GM19438 (cell line): ENCODE results near the gene SCGB1D1.
"Not testable (repeated sequence)": the region's sequence is repeated elsewhere in the genome, so short reads cannot be mapped to it uniquely, and the experiment has no call there.

Experiments used
- ATAC-seq: cut with Tn5 transposase; IDR thresholded peaks from one replicate; pipeline ENCODE4 v1.9.1; 2021; ENCODE audit warnings: low read depth; ENCODE audit not compliant: unreplicated experiment

SCGB1D1 gene

DNA sequence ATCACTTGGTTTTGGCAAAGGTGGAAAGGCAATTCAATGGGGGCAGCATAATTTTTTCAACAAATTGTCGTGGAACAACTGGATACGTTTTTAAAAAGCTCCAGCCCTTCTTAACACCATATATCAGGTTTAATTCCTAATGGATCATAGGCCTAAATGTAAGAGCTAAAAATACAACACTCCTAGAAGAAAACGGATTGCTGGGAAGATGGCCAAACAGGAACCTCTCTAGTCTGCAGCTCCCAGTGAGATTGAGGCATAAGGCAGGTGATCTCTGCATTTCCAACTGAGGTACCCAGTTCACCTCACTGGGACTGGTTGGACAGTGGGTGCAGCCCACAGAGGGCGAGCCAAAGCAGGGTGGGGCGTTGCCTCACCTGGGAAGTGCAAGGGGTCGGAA lies 32.4 kb upstream of the SCGB1D1 start:
- ATAC-seq, result no peak

DNA sequence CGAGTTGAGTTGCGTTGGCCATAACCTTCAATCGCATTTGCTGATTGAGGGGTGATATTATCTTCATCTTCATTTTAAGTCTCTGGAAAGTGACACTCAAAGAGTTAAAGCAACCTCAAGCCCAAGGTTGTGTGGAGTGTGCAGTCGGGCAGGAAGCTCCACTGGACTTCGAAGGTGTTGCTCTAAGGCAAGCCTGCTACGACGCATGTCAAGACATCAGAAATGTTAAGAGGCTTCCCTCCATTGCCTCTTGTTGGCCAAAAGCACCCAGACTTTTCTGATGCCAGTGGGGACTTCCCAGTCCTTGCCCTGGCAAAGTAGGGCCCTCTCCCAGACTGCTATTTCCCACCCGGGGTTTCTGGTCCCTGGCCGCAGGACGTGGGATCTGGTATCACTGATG lies 23.6 kb upstream of the SCGB1D1 start:
- ATAC-seq, result no peak

DNA sequence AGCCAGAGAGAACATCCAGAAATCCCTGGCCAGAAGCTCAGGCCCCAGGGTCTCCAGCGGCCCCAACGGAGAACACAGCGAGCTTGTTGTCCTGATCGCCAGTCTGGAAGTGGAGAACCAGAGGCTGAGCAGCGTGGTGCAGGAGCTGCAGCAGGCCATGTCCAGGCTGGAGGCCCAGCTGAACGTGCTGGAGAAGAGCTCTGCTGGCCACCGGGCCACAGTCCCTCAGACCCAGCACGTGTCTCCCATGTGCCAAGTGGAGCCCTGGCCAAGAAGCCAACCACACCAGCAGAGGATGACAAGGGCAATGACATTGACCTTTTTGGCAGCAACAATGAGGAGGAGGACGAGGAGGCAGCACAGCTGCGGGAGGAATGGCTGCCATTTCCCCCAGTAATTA lies 20.6 kb upstream of the SCGB1D1 start:
- no peak for ATAC-seq

DNA sequence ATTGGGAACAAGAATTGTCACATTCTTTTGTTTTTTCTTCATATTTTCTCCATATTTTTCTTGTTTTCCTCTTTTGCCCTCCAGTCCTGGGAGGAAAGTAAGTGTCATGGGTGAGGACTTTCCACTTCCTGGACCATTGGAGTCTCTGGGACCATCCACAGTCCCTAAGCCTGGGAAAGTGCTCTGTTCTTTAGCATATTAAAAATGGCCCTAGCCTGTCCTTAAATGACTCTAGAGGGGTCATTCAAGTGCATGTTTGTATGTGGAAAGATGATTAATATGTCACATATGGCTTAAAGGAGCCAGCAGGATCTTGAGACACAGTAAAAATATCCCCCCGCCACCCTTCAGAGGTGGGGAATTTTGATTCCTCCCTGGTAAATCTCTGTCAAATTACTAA lies 20.1 kb upstream of the SCGB1D1 start:
- no peak for ATAC-seq

DNA sequence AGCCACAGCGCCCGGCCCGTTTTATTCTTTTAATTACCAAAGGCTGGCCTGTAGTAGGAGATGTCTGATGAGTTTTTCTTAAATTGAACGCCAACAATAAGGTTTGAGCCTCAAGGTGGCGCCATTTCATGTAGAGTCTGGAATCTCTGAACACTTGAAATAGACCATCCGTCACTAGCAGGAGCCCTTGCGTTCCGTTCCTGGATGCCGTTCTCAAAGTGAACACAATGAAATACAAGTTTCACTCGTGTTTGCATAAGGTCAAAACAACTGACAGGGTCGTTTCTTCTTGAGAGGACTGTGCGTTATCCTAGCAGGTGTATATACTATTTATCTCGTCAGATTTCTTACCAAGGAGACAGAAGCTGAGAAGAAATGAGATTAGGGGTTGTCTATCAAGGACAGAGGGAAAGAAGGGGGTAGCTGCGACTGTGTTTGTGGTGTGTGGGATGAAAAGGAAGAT lies 18.7 kb upstream of the SCGB1D1 start:
- no peak for ATAC-seq

DNA sequence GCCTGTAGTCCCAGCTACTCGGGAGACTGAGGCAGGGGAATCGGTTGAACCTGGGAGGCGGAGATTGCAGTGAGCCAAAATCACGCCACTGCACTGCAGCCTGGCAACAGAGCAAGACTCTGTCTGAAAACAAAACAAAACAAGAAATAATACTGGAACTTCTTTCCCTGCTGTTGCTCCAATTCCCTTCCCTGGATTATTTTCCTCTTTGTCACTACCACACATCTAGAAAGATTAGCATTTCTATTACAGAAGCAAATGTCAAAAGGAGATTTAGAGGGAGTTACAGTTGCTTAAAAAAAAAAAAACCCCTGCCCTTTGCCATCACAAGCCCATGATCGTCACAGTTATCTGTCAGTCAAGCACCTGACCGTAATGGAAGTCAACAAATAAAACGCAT lies 17.7 kb upstream of the SCGB1D1 start:
- no peak for ATAC-seq

DNA sequence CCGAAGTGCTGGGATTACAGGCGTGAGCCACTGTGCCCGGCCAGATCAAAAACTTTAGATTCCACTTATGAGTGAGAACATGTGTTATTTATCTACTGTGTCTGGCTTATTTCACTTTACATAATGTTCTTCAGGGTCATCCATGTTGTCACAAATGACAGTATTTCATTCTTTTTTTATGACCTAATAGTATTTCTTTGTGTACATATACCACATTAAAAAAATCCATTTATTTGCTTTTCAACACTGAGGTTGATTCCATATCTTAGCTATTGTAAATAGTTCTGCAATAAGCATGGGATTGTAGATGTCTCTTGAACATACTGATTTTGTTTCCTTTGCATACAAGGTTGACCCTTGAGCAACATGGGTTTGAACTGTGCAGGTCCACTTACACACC lies 13.2 kb upstream of the SCGB1D1 start:
- no peak for ATAC-seq

DNA sequence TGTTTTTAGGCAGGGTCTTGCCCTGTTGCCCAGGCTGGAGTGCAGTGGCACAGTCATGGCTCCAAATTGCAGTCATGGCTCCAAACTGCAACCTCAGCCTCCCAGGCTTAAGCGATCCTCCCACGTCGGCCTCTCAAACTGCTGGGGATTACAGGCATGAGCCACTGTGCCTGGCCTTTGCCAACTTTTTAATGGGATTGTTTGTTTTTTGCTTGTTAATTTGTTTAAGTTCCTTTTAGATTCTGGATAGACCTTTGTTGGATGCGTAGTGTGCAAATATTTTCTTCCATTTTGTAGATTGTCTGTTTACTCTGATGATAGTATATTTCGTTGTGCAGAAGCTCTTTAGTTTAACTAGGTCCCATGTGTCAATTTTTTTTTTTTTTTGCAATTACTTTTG lies 10.0 kb upstream of the SCGB1D1 start:
- ATAC-seq, result no peak

DNA sequence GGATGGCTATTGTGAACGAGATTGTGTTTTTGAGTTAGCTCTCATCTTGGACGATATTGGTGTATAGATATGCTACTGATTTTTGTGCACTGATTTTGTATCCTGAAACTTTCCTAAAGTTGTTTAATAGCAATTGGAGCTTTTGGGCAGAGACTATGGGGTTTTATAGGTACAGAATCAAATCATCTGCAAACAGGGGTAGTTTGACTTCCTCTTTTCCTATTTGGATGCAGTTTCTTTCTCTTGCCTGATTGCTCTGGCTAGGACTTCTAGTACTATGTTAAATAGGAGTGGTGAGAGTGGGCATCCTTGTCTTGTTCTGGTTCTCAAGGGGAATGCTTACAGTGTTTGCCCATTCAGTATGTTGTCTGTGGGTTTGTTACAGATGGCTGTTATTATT lies 8.9 kb upstream of the SCGB1D1 start:
- ATAC-seq, result no peak

DNA sequence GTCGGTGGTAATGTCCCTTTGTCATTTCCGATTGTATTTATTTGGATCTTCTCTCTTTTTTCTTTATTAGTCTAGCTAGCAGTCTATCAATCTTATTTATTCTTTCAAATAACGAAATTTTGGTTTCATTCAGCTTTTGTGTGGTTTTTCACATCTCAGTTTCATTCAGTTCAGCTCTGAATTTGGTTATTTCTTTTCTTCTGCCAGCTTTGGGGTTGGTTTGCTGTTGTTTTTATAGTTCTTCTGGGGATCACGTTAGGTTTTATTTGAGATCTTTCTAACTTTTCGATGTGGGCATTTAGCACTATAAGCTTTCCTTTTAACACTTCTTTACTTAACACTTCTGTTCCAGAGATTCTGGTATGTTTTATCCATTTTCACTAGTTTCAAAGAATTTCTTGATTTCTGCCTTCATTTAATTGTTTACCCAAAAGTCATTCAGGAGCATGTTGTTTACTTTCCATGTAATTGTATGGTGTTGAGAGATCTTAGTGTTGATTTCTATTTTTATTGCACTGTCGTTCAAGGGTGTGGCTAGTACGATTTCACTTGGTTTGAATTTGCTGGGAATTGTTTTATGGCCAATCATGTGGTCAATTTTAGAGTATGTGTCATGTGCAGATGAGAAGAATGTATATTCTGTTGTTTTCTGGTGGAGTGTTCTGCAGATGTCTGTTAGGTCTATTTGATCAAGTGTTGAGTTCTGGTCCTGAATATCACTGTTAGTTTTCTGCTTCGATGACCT lies 7.7 kb upstream of the SCGB1D1 start:
- ATAC-seq, result no peak

DNA sequence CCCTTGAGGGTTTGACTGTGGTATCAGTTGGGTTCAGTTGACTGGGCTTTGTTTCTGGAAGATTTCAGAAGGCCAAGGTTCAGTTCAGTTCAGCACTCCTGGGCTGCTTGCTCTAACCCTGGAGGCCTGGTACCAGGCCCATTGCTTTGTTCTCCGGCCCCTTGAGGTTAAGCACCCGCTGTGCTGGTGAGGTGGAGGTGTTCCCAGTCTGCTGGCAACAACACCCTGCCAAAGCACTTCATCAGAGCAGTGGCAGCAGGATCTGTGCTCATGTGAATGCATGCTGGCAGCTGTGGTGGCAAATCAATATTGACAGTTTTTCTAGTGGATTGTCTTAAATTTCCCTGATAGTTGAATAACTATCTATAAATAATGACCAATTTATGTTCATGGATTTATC lies 3.8 kb upstream of the SCGB1D1 start:
- ATAC-seq, result no peak

DNA sequence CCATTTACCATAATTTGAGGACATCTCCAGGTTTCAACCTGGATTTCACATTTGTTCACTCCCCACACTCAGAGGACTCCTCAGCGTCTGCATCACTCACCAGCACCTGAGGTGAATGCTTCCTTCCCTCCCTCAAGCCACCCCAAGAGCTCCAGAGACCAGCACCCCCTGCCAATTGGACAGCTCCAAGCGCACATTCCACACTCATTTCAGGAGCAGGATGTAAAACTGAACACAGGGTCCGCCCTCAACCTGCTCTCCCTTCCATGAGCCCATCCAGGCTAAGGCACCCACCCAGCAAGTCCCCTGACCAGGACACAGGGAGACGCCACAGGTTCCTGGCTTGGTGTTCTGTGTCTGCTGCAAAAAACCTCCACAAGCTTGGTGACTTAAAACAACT lies 3.9 kb downstream of the SCGB1D1 start:
- no peak for ATAC-seq

DNA sequence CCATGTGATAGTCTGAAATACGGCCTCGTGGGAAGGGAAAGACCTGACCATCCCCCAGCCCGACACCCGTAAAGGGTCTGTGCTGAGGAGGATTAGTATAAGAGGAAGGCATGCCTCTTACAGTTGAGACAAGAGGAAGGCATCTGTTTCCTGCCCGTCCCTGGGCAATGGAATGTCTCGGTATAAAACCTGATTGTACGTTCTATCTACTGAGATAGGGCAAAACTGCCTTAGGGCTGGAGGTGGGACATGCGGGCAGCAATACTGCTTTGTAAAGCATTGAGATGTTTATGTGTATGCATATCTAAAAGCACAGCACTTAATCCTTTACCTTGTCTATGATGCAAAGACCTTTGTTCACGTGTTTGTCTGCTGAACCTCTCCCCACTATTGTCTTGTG lies 5.0 kb downstream of the SCGB1D1 start:
- ATAC-seq, result not testable (repeated sequence)

DNA sequence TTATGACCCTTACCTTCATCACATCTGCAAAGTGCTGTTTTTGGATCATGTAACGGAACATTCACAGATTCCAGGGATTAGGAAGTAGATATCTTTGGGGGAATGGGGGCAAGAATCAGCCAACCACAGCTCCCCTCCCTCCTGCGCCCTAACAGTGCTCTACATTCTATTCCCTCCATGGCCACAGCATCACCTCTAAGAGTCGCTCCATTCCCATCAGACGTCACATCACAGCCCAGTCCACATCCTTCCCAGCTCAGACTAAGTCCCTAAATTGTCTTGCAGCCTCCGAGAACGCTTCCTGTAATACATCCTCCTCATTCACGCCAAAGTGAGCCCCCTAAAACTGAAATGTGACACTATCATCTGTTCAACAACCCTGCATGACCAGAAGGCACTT lies 5.9 kb downstream of the SCGB1D1 start:
- no peak for ATAC-seq

DNA sequence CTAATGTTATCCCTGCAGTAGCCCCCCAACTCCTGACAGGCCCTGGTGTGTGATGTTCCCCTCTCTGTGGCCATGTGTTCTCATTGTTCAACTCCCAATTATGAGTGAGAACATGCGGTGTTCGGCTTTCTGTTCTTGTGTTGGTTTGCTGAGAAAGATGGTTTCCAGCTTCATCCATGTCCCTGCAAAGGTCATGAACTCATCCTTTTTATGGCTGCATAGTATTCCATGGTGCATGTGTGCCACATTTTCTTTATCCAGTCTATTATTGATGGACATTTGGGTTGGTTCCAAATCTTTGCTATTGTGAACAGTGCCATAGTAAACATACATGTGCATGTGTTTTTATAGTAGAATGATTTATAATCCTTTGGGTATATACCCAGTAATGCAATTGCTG lies 7.4 kb downstream of the SCGB1D1 start:
- ATAC-seq, result not testable (repeated sequence)

DNA sequence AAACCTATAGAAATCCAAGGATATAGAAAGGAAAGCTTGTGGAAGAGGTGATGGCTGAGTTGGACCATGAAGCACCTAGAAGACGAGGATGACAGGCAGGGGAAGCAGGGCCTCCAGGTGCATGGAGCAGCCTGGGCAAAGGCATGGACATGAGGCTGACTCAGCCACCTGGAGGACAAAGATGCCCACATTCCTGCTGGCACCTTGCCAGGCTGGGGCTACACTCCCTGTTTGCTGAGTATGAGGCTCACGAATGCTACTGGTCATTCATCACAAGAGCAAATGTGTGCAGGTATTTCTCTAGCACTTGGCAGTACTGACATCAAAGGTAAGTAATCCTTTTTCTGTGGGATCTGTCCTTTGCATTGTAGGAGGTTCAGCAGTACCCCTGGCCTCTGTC lies 11.4 kb downstream of the SCGB1D1 start:
- no peak for ATAC-seq

DNA sequence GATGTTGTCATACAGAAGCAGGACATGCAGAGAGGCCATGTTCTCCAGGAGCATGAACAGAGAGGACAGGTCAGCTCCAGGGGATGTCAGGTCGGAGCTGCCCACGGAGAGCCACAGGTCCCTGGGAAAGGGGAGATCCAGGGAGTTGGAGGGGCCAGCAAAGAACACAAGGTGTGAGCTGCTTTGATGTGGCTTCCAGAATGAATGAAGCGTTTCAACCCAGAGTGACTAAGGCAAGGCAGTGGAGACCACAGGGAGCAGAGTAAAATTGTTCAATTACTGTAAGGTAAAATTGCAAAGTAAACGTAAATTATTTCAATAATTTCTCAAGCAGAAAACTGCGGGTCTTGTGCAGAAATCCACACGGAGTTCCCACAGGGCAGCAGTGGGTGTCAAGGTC lies 12.9 kb downstream of the SCGB1D1 start:
- ATAC-seq, result no peak

DNA sequence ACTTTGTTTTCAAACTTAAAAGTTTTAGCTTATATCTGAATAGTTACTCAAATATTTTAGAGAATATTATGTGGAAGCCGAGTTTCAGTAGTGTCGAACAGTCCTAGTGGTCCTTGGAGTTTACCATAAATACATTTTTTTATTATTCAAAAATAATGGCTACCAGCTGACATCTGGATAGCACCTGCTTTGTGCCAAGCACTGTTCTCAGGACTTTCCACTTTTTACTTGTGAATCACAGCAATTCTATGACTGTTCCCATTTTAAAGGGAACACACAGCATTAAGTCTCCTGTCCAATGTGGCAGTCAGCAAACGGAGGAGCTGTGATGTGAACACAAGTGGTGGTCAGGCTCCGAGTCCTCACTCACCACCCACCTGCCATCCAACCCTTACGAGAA lies 14.4 kb downstream of the SCGB1D1 start:
- ATAC-seq, result no peak

DNA sequence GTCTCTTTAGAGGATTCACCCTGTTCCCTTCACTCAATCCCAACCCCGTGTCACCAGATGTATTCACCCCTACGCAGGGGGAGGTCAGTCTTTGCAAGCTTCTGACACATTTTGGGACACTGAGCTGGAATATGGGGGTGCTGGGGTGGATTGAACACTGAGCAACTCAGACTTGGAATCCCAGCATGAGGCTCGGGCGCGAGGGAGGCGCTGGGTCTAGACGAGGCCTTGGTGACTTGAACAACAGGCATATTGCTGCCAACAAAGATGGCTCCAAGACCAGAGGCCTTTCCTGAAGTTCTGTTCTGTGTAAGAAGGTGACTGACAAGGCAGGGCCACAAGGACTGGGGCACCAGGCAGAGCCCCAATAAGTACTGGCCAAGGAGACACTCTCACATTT lies 15.4 kb downstream of the SCGB1D1 start:
- ATAC-seq, result no peak

DNA sequence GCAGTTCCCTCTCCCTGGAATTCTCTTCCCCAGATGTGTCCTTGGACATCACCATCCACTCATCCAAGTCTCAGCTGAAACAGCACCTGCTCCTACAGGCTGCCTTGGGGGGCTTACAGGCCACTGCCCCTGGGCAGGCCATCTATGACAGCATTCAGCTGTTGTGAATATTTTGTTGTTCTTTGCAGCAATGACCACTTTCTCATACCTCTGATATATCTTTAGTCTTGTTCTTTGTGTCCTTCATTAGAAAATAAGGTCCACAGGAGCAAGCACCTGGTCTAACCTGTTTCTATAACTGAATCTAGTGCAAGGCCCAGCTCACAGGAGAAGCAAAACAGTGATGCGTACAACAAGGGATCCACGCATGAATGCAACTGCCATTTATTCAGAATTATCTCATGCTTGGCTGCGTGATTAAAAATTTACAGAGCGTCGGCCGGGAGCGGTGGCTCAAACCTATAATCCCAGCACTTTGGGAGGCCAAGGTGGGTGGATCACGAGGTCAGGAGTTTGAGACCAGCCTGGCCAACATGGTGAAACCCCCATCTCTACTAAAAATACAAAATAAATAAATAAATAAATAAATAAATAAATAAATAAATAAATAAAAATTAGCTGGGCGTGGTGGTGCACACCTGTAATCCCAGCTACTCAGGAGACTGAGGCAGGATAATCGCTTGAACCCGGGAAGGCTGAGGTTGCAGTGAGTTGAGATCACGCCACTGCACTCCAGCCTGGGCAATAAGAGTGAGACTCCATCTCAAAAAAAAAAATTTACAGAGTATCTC lies 16.5 kb downstream of the SCGB1D1 start:
- not testable (repeated sequence) for ATAC-seq

DNA sequence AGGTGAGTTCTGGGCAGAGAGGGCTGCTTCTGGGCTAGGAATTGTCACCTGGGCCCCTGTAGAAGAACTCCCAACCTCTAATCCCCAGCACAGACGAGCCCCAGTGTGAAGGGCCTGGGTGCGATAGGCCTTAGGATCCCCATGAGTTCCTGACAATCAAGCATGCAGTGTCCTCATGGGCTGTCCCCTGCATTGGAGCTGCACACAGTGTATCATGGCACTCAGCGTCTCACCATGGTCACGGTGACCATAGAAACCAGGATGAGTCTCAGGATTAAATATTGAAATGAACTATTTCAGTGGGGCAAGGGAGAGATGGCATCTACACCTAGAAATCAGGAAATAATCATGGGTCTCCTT lies 18.7 kb downstream of the SCGB1D1 start:
- ATAC-seq, result no peak

DNA sequence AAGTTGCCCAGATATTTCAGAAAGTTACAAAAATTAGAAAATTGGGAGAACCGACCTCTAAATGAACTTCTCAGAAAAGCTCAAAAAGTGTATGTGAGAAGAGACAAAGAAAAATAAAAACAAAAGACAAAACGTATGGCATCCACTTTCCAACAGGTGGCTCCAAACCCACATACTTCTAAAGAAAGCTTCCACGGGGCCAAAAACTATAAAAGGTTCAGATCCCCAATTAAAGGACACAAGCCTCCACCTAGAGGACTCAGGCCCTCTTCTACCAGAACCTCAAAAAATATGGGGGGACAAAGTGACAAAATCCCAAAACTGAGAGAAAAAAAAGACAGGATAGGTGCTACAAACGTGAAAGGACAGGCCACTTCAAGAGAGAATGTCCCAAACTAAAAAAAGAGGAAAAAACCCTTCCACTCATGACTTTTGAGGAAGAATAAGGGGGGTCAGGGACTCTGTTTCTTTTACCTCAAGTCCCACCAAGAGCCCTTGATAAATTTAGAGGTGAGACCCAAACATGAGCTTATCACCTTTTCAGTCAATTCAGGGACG lies 27.3 kb downstream of the SCGB1D1 start:
- no peak for ATAC-seq
